A549 treated with CpdA at 1 μM for 4 hours (cell line): ENCODE measurements around the gene RABEP1. TPM values are rescaled to one million over a fixed set of nuclear protein-coding genes. Genes with fewer than 3 reads are reported as not detected.

Experiments
- total RNA-seq: library from RNA; stranded (reverse); fragments of 200-300 nt; extraction: Qiagen RNA extraction; gene quantifications from 5 replicates; pipeline ENCODE4 v1.2.3, GENCODE V29; 2022; ENCODE audit warnings: low read depth

RABEP1 gene, protein sequence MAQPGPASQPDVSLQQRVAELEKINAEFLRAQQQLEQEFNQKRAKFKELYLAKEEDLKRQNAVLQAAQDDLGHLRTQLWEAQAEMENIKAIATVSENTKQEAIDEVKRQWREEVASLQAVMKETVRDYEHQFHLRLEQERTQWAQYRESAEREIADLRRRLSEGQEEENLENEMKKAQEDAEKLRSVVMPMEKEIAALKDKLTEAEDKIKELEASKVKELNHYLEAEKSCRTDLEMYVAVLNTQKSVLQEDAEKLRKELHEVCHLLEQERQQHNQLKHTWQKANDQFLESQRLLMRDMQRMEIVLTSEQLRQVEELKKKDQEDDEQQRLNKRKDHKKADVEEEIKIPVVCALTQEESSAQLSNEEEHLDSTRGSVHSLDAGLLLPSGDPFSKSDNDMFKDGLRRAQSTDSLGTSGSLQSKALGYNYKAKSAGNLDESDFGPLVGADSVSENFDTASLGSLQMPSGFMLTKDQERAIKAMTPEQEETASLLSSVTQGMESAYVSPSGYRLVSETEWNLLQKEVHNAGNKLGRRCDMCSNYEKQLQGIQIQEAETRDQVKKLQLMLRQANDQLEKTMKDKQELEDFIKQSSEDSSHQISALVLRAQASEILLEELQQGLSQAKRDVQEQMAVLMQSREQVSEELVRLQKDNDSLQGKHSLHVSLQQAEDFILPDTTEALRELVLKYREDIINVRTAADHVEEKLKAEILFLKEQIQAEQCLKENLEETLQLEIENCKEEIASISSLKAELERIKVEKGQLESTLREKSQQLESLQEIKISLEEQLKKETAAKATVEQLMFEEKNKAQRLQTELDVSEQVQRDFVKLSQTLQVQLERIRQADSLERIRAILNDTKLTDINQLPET
- total RNA-seq = 38.6 to 45.7 TPM (median 43.3 TPM) in 5 replicates

DNA sequence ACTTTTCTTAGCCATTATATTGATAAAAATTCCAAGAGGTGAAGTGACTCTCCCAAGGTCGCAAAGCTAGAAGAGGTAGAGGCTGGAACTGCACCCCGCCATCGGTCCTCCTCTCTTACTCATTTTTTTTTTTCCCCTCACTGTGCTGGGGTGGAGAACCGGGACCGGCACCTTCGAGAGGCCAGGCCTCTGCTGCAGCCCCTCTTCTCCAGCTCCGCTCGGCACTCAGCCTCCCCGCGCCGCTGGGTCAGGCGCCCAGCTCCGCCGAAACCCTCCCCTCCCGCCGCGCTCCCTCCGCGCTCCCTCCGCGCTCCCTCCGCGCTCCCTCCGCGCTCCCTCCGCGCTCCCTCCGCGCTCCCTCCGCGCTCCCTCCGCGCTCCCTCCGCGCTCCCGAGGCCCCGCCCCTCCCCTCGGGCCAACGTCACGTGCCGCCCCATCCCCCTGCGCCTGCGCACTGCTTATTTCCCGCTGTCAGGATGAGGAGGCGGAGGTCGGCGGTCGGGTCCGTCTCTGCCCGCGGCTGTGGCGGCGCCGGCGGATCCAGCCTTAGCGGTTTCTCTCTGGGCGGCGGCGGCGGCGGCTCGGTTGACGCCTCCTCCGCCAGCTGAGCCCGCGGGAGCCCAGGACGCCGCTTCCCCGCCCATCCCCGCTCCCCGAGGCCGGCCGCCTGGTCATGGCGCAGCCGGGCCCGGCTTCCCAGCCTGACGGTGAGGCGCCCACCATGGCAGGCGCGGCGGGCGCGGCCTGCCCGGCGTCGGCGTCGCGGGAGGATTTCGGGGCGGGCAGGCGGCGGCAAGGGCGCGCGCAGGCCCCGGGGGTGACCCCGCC lies at the start of gene RABEP1:
Gene RABEP1 (plus strand): TSS at position 471 of the 828 bp plus-strand sequence. CDS start 203 bp downstream, at position 674.

DNA sequence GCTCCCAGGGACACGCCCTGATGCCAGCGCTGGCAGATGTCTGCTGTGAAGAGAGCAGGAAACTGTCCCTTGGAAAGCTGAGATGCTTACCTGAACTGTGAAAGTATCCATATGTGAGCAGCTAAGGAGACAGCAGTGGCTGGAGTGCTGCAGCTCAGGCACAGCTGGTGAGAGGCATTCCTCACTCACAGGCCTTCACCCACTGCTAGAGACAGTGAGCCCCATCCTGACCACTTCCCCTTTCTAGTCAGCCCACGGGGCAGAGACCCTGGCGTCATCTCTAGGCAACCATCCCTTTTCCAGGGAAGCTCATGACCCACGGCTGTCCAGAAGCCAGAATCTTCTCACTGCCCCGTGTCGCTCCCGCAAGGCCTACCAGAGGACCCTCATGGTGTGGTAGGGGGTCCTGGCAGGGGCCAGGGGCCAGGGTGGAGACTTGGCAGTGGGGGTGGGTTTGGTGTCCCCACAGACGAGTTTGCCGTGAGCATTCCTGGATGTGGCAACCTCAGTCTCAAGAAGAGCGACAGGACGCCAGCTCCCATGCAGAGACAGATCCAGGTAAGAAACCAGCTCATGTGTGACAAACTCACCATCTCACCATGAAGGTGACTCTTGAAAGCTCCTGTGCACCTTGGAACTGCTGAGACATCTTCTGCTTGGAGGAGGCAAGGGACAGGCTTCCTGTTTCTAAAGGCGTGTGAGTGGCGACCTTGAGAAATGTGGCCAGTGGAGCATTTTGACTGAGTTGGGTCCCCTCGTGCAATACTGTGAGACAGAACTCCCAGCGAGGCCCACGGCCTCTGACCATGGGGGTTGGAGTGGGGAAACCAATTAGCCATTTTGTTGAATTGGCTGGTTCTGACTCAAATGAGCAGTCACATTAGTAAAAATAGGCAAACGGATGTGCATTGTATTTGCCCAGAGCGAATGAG lies 47.2 kb upstream of the RABEP1 start, which contains the start of gene SCIMP:
Gene SCIMP (minus strand): TSS at position 216 of the 932 bp plus-strand sequence. CDS start 105 bp downstream, at position 111.

DNA sequence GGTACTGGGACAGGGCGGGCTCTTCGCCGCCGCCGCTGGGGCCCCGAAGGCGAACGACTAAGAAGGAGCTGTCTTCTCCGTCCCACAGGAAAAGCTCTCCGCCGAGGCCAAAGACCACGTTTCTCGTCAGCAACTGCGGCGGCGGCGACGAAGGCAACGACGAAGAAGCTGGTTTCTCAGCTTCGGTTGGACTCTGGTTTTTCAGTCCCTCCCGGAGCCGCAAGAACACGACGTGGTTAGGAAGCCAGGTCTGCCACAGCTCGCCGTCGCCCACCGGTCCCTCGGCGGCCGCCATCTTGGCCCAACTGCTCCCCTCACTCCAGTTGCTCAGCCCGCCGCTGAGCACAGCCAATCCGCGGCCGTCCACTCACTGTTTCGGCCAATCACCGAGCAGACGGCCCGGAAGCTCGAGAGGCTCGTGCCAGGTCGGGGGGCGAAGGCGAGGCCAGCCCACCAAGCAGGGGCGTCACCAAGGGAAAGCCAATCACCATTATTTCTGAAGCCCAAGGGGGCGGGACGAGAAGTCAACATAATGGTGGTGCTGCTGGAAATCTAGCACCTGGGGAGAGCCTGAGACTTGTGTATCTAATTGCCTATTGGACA lies 137.4 kb downstream of the RABEP1 start, which contains the start of gene NUP88:
Gene NUP88 (minus strand): TSS at position 307 of the 603 bp plus-strand sequence. CDS start 12 bp downstream, at position 295.

DNA sequence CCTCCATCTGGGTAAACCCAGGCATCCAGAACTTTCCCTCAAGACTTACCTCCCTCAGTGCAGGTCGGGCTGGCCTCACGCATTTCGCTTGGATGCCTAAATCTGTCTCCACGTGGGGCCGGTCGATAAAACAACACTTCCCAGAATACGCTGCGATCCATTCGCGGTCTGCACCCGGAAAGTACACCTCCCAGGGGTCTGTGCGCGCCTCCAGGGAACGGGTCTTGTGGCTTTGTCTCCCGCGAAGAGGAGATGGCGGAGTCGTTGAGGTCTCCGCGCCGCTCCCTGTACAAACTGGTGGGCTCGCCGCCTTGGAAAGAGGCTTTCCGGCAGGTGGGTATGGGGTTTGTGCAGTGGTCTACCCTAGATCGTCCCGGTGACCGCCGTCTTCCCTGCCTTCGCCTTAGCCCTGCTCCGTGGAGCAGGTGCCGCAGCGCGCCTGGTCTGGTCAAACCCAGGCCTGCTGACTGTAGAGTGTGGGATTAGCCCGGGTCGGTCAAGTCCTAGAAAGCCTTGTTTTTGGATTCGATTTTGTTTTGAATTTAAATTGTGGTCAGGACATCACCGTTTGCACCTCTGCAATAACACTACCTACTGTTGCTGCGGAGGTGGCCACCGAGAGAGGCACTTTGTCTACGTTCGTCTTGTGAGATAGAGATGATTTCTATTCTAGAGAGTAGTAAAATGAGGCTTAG lies 138.0 kb downstream of the RABEP1 start, which contains the start of gene RPAIN:
Gene RPAIN (plus strand): TSS at position 224 of the 695 bp plus-strand sequence. CDS start 29 bp downstream, at position 253.

Other genes with a start within 250 kb of the RABEP1 start
- 0.34 to 1.0 TPM (median 0.72 TPM) in 5 replicates for gene SLC52A1, start 246.9 kb upstream of the RABEP1 start, total RNA-seq
- gene ZFP3, start 203.8 kb upstream of the RABEP1 start, total RNA-seq = 0.68 to 1.2 TPM (median 0.89 TPM) in 5 replicates
- gene ZNF232, start 170.4 kb upstream of the RABEP1 start, total RNA-seq = 4.1 to 4.7 TPM (median 4.6 TPM) in 5 replicates
- 0.01 to 0.05 TPM (median 0.03 TPM) in 4 of 5 replicates, not detected in the other for gene USP6, start 166.3 kb upstream of the RABEP1 start, total RNA-seq
- gene ZNF594, start 90.4 kb upstream of the RABEP1 start, total RNA-seq = 1.2 to 2.2 TPM (median 1.5 TPM) in 5 replicates
- gene SCIMP, start 47.4 kb upstream of the RABEP1 start, total RNA-seq = not detected in 5 replicates
- 76.8 to 117 TPM (median 93.6 TPM) in 5 replicates for gene NUP88, start 137.4 kb downstream of the RABEP1 start, total RNA-seq
- 34.4 to 59.6 TPM (median 35.3 TPM) in 5 replicates for gene RPAIN, start 137.9 kb downstream of the RABEP1 start, total RNA-seq
- gene C1QBP, start 156.9 kb downstream of the RABEP1 start, total RNA-seq = 514 to 605 TPM (median 589 TPM) in 5 replicates
- gene DHX33, start 186.7 kb downstream of the RABEP1 start, total RNA-seq = 25.2 to 30.9 TPM (median 30.0 TPM) in 5 replicates
- 99.9 to 135 TPM (median 115 TPM) in 5 replicates for gene DERL2, start 203.9 kb downstream of the RABEP1 start, total RNA-seq
- gene MIS12, start 204.3 kb downstream of the RABEP1 start, total RNA-seq = 18.1 to 21.5 TPM (median 20.4 TPM) in 5 replicates